HEK293 (cell line): ENCODE data around the gene DCTN3.
A peak's percentile ranks its signal among the peaks of the same experiment; 100 is the strongest.

Experiments used
- HOXD13 ChIP-seq: sonication (generic); formaldehyde crosslinking; IDR thresholded peaks from 2 replicates; pipeline ENCODE4 v1.8.0; 2022; ENCODE audit warnings: missing genetic modification reagents, borderline replicate concordance
- KLF1 ChIP-seq: fragments of 450-650 bp; formaldehyde crosslinking; IDR thresholded peaks from 2 replicates; pipeline ENCODE4 v1.5.1; 2016; ENCODE audit warnings: missing biosample characterization, missing genetic modification characterization
- PBX3 ChIP-seq: sonication (generic); formaldehyde crosslinking; IDR thresholded peaks from 2 replicates; pipeline ENCODE4 v1.8.1; 2022; ENCODE audit warnings: mild to moderate bottlenecking, moderate library complexity, missing genetic modification reagents
- SETDB1 ChIP-seq: IDR thresholded peaks from one replicate; pipeline ENCODE4 v1.6.1; 2017; ENCODE audit warnings: mild to moderate bottlenecking, low read length, moderate library complexity, mixed read lengths; ENCODE audit not compliant: insufficient read length
- TRIM28 ChIP-seq: IDR thresholded peaks from 2 replicates; pipeline ENCODE4 v1.6.1; 2011; ENCODE audit warnings: low read length, control low read depth, borderline replicate concordance
- WT1 ChIP-seq: fragments of 450-650 bp; formaldehyde crosslinking; IDR thresholded peaks from 2 replicates; pipeline ENCODE4 v1.5.1; 2016; ENCODE audit warnings: missing biosample characterization, missing genetic modification characterization
- ZBTB17 ChIP-seq: fragments of 450-650 bp; formaldehyde crosslinking; IDR thresholded peaks from 2 replicates; pipeline ENCODE4 v1.5.1; 2016; ENCODE audit warnings: missing biosample characterization, missing genetic modification characterization
- ZBTB7A ChIP-seq: fragments of 450-650 bp; formaldehyde crosslinking; IDR thresholded peaks from 2 replicates; pipeline ENCODE4 v1.5.1; 2016; ENCODE audit warnings: low read depth, missing biosample characterization, missing genetic modification characterization
- ZBTB8A ChIP-seq: fragments of 450-650 bp; formaldehyde crosslinking; IDR thresholded peaks from 2 replicates; pipeline ENCODE4 v1.5.1; 2016; ENCODE audit warnings: missing biosample characterization, missing genetic modification characterization
- ZFHX2 ChIP-seq: fragments of 450-650 bp; formaldehyde crosslinking; conservative IDR thresholded peaks from 2 replicates; pipeline ENCODE4 v1.5.1; 2016; ENCODE audit warnings: missing biosample characterization, missing genetic modification characterization
- ZFP37 ChIP-seq: fragments of 450-650 bp; formaldehyde crosslinking; IDR thresholded peaks from 2 replicates; pipeline ENCODE4 v1.5.1; 2016; ENCODE audit warnings: missing biosample characterization, missing genetic modification characterization
- ZNF114 ChIP-seq: fragments of 450-650 bp; formaldehyde crosslinking; IDR thresholded peaks from 2 replicates; pipeline ENCODE4 v1.5.0; 2017; ENCODE audit warnings: missing biosample characterization, missing genetic modification characterization
- ZNF121 ChIP-seq: fragments of 450-650 bp; formaldehyde crosslinking; IDR thresholded peaks from 2 replicates; pipeline ENCODE4 v1.5.1; 2016; ENCODE audit warnings: missing biosample characterization, missing genetic modification characterization
- ZNF146 ChIP-seq: fragments of 450-650 bp; formaldehyde crosslinking; IDR thresholded peaks from 2 replicates; pipeline ENCODE4 v1.5.1; 2016; ENCODE audit warnings: missing biosample characterization, missing genetic modification characterization
- ZNF174 ChIP-seq: fragments of 450-650 bp; formaldehyde crosslinking; IDR thresholded peaks from 2 replicates; pipeline ENCODE4 v1.5.0; 2017; ENCODE audit warnings: missing biosample characterization, mild to moderate bottlenecking, missing genetic modification characterization
- ZNF18 ChIP-seq: fragments of 450-650 bp; formaldehyde crosslinking; IDR thresholded peaks from 2 replicates; pipeline ENCODE4 v1.5.1; 2016; ENCODE audit warnings: missing biosample characterization, missing genetic modification characterization
- ZNF19 ChIP-seq: fragments of 450-650 bp; formaldehyde crosslinking; IDR thresholded peaks from 2 replicates; pipeline ENCODE4; 2016; ENCODE audit warnings: missing biosample characterization, missing genetic modification characterization, low read depth
- ZNF202 ChIP-seq: fragments of 450-650 bp; formaldehyde crosslinking; IDR thresholded peaks from 2 replicates; pipeline ENCODE4 v1.5.1; 2016; ENCODE audit warnings: missing biosample characterization, missing genetic modification characterization, borderline replicate concordance
- ZNF24 ChIP-seq: fragments of 450-650 bp; formaldehyde crosslinking; IDR thresholded peaks from 2 replicates; pipeline ENCODE4 v1.5.1; 2016; ENCODE audit warnings: missing biosample characterization, missing genetic modification characterization
- ZNF26 ChIP-seq: fragments of 450-650 bp; formaldehyde crosslinking; IDR thresholded peaks from 2 replicates; pipeline ENCODE4 v1.5.1; 2016; ENCODE audit warnings: missing biosample characterization, missing genetic modification characterization
- ZNF311 ChIP-seq: fragments of 450-650 bp; formaldehyde crosslinking; IDR thresholded peaks from 2 replicates; pipeline ENCODE4 v1.5.1; 2017; ENCODE audit warnings: missing biosample characterization, missing genetic modification characterization, borderline replicate concordance
- ZNF501 ChIP-seq: fragments of 450-650 bp; formaldehyde crosslinking; IDR thresholded peaks from 2 replicates; pipeline ENCODE4 v1.5.1; 2016; ENCODE audit warnings: missing biosample characterization, missing genetic modification characterization
- ZNF544 ChIP-seq: fragments of 450-650 bp; formaldehyde crosslinking; IDR thresholded peaks from 2 replicates; pipeline ENCODE4 v1.5.0; 2017; ENCODE audit warnings: missing biosample characterization, missing genetic modification characterization
- ZNF600 ChIP-seq: fragments of 450-650 bp; formaldehyde crosslinking; IDR thresholded peaks from 2 replicates; pipeline ENCODE4 v1.5.1; 2016; ENCODE audit warnings: missing biosample characterization, missing genetic modification characterization
- ZNF791 ChIP-seq: fragments of 450-650 bp; formaldehyde crosslinking; IDR thresholded peaks from 2 replicates; pipeline ENCODE4 v1.5.1; 2016; ENCODE audit warnings: missing biosample characterization, missing genetic modification characterization
- TF ChIP-seq, protein P1 (sequence below): fragments of 450-650 bp; formaldehyde crosslinking; IDR thresholded peaks from 2 replicates; pipeline ENCODE4 v1.5.1; 2016; ENCODE audit warnings: missing biosample characterization, missing genetic modification characterization
- TF ChIP-seq, protein P2 (sequence below): fragments of 450-650 bp; formaldehyde crosslinking; IDR thresholded peaks from 2 replicates; pipeline ENCODE4 v1.5.1; 2017; ENCODE audit warnings: missing biosample characterization, missing genetic modification characterization
- TF ChIP-seq, protein P3 (sequence below): fragments of 450-650 bp; formaldehyde crosslinking; IDR thresholded peaks from 2 replicates; pipeline ENCODE4 v1.5.1; 2016; ENCODE audit warnings: missing biosample characterization, missing genetic modification characterization
- TF ChIP-seq, protein P4 (sequence below): fragments of 450-650 bp; formaldehyde crosslinking; IDR thresholded peaks from 2 replicates; pipeline ENCODE4; 2016; ENCODE audit warnings: missing biosample characterization, missing genetic modification characterization

Gene DCTN3

GRCh38 chr9:34646211-34647083, 26.2 kb upstream of the DCTN3 start, which contains the start of gene GALT (continued):
- TF ChIP-seq ZNF18 (tag by site-specific recombination) (no peak), ZNF26 (tag by site-specific recombination) (no peak), ZNF146 (no peak), ZFP37 (0 out of 2 replicates have a peak, but pooled peaks have one; percentile 47), ZNF501 (tag by site-specific recombination) (no peak), ZNF791 (tag by site-specific recombination) (no peak), ZNF600 (tag by site-specific recombination) (peak; percentile 96), ZNF311 (no peak), ZNF19 (tag by site-specific recombination) (no peak), ZNF121 (tag by site-specific recombination) (no peak), ZNF114 (tag by site-specific recombination) (no peak), ZBTB7A (tag by site-specific recombination) (no peak), KLF1 (0 out of 2 replicates have a peak, but pooled peaks have one; percentile 15), ZNF544 (no peak), TRIM28 (peak; percentile 38; the same call in 1 of the 2 replicates), SETDB1 (no peak), ZFHX2 (tag by site-specific recombination) (no peak), PBX3 (CRISPR knock-in tag) (no peak), ZNF202 (tag by site-specific recombination) (no peak), ZBTB17 (tag by site-specific recombination) (peak; percentile 76), WT1 (tag by site-specific recombination) (0 out of 2 replicates have a peak, but pooled peaks have one; percentile 22), ZBTB8A (tag by site-specific recombination) (peak; percentile 36), HOXD13 (CRISPR knock-in tag) (no peak; the same call in 1 of the 2 replicates), ZNF24 (no peak), ZNF174 (tag by site-specific recombination) (no peak)
- TF ChIP-seq, protein P1, sequence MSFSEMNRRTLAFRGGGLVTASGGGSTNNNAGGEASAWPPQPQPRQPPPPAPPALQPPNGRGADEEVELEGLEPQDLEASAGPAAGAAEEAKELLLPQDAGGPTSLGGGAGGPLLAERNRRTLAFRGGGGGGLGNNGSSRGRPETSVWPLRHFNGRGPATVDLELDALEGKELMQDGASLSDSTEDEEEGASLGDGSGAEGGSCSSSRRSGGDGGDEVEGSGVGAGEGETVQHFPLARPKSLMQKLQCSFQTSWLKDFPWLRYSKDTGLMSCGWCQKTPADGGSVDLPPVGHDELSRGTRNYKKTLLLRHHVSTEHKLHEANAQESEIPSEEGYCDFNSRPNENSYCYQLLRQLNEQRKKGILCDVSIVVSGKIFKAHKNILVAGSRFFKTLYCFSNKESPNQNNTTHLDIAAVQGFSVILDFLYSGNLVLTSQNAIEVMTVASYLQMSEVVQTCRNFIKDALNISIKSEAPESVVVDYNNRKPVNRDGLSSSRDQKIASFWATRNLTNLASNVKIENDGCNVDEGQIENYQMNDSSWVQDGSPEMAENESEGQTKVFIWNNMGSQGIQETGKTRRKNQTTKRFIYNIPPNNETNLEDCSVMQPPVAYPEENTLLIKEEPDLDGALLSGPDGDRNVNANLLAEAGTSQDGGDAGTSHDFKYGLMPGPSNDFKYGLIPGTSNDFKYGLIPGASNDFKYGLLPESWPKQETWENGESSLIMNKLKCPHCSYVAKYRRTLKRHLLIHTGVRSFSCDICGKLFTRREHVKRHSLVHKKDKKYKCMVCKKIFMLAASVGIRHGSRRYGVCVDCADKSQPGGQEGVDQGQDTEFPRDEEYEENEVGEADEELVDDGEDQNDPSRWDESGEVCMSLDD (tag by site-specific recombination): 0 out of 2 replicates have a peak, but pooled peaks have one; percentile 27
- TF ChIP-seq, protein P2, sequence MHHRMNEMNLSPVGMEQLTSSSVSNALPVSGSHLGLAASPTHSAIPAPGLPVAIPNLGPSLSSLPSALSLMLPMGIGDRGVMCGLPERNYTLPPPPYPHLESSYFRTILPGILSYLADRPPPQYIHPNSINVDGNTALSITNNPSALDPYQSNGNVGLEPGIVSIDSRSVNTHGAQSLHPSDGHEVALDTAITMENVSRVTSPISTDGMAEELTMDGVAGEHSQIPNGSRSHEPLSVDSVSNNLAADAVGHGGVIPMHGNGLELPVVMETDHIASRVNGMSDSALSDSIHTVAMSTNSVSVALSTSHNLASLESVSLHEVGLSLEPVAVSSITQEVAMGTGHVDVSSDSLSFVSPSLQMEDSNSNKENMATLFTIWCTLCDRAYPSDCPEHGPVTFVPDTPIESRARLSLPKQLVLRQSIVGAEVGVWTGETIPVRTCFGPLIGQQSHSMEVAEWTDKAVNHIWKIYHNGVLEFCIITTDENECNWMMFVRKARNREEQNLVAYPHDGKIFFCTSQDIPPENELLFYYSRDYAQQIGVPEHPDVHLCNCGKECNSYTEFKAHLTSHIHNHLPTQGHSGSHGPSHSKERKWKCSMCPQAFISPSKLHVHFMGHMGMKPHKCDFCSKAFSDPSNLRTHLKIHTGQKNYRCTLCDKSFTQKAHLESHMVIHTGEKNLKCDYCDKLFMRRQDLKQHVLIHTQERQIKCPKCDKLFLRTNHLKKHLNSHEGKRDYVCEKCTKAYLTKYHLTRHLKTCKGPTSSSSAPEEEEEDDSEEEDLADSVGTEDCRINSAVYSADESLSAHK: no peak
- TF ChIP-seq, protein P3, sequence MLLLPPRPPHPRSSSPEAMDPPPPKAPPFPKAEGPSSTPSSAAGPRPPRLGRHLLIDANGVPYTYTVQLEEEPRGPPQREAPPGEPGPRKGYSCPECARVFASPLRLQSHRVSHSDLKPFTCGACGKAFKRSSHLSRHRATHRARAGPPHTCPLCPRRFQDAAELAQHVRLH (tag by site-specific recombination): no peak
- TF ChIP-seq, protein P4, sequence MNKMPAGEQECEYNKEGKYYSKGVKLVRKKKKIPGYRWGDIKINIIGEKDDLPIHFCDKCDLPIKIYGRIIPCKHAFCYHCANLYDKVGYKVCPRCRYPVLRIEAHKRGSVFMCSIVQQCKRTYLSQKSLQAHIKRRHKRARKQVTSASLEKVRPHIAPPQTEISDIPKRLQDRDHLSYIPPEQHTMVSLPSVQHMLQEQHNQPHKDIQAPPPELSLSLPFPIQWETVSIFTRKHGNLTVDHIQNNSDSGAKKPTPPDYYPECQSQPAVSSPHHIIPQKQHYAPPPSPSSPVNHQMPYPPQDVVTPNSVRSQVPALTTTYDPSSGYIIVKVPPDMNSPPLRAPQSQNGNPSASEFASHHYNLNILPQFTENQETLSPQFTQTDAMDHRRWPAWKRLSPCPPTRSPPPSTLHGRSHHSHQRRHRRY (tag by site-specific recombination): no peak
